Duodenal mucosa (tissue), 2 donors: ENCODE data around the gene PCSK7.

Experiments
- H3K27ac ChIP-seq: one replicate; pipeline ENCODE4 v1.7.0; 2013; ENCODE audit warnings: low read depth, low read length
- H3K27me3 ChIP-seq, 2 donors: one replicate each; pipeline ENCODE4 v1.7.0; 2013; ENCODE audit warnings: low read length in 2 of 2, control low read depth in 1 of 2; ENCODE audit not compliant: insufficient read depth in 2 of 2, control insufficient read depth in 1 of 2
- H3K36me3 ChIP-seq, 2 donors: one replicate each; pipeline ENCODE4 v1.7.0; 2013; ENCODE audit warnings: low read length in 2 of 2, control low read depth in 1 of 2; ENCODE audit not compliant: insufficient read depth in 2 of 2, control insufficient read depth in 1 of 2
- H3K4me1 ChIP-seq, 2 donors: one replicate each; pipeline ENCODE4 v1.7.0; 2013; ENCODE audit warnings: low read length in 2 of 2, control low read depth in 1 of 2; ENCODE audit not compliant: insufficient read depth in 2 of 2, control insufficient read depth in 1 of 2
- H3K4me3 ChIP-seq, 2 donors: one replicate each; pipeline ENCODE4 v1.7.0; 2013; ENCODE audit warnings: low read length in 2 of 2, low read depth in 1 of 2
- H3K9ac ChIP-seq, 2 donors: one replicate each; pipeline ENCODE4 v1.7.0; 2013; ENCODE audit warnings: low read length in 2 of 2, low read depth in 1 of 2
- H3K9me3 ChIP-seq, 2 donors: one replicate each; pipeline ENCODE4 v1.7.0; 2013; ENCODE audit warnings: low read length in 2 of 2, control low read depth in 1 of 2; ENCODE audit not compliant: control insufficient read depth in 1 of 2

PCSK7 gene

GRCh38 chr11:117259417-117259816, 27.5 kb upstream of the PCSK7 start:
- Histone ChIP-seq H3K9ac (no peak overlapping the region), H3K27me3 (no peaks in the 10 kb centered on the region), H3K4me1 (no peaks in the 10 kb centered on the region), H3K9me3 (no peaks in the 10 kb centered on the region), H3K4me3 (no peak overlapping the region), H3K36me3 (peaks cover 0 to 21% of the 10 kb centered on the region in 2 donors), H3K27ac (no peak overlapping the region)

GRCh38 chr11:117258576-117258975, 26.7 kb upstream of the PCSK7 start:
- peaks cover 0 to 21% of the 10 kb centered on the region in 2 donors for H3K36me3 ChIP-seq
- no peaks in the 10 kb centered on the region for H3K27me3 ChIP-seq
- no peaks in the 10 kb centered on the region for H3K9me3 ChIP-seq
- H3K4me3 ChIP-seq = no peak overlapping the region
- H3K4me1 ChIP-seq = no peaks in the 10 kb centered on the region
- no peak overlapping the region for H3K9ac ChIP-seq
- no peak overlapping the region for H3K27ac ChIP-seq

GRCh38 chr11:117256573-117256972, 24.7 kb upstream of the PCSK7 start:
- Histone ChIP-seq H3K4me3 (no peak overlapping the region), H3K9me3 (no peaks in the 10 kb centered on the region), H3K27ac (no peak overlapping the region), H3K9ac (no peak overlapping the region), H3K4me1 (no peaks in the 10 kb centered on the region), H3K36me3 (peaks cover 3 to 22% of the 10 kb centered on the region in 2 donors), H3K27me3 (no peaks in the 10 kb centered on the region)

GRCh38 chr11:117255966-117256365, 24.1 kb upstream of the PCSK7 start:
- Histone ChIP-seq H3K4me3 (no peak overlapping the region), H3K9ac (no peak overlapping the region), H3K9me3 (no peaks in the 10 kb centered on the region), H3K27ac (no peak overlapping the region), H3K4me1 (no peaks in the 10 kb centered on the region), H3K36me3 (peaks cover 3 to 22% of the 10 kb centered on the region in 2 donors), H3K27me3 (no peaks in the 10 kb centered on the region)

- no peaks in the 10 kb centered on the region for H3K9me3 ChIP-seq
- H3K36me3 ChIP-seq = peaks cover 7 to 36% of the 10 kb centered on the region in 2 donors
- H3K9ac ChIP-seq = no peak overlapping the region
- no peak overlapping the region for H3K27ac ChIP-seq
- H3K27me3 ChIP-seq = no peaks in the 10 kb centered on the region
- no peak overlapping the region for H3K4me3 ChIP-seq
- no peaks in the 10 kb centered on the region for H3K4me1 ChIP-seq
Observed at GRCh38 chr11:117251506-117251905, 19.6 kb upstream of the PCSK7 start.

- no peak overlapping the region for H3K9ac ChIP-seq
- H3K9me3 ChIP-seq = no peaks in the 10 kb centered on the region
- peaks cover 10 to 41% of the 10 kb centered on the region in 2 donors for H3K36me3 ChIP-seq
- H3K4me1 ChIP-seq = no peaks in the 10 kb centered on the region
- H3K27ac ChIP-seq = no peak overlapping the region
- H3K27me3 ChIP-seq = no peaks in the 10 kb centered on the region
- no peak overlapping the region for H3K4me3 ChIP-seq
Observed at GRCh38 chr11:117249571-117249970, 17.7 kb upstream of the PCSK7 start.

- peaks cover 10 to 49% of the 10 kb centered on the region in 2 donors for H3K36me3 ChIP-seq
- H3K9ac ChIP-seq = no peak overlapping the region
- no peaks in the 10 kb centered on the region for H3K27me3 ChIP-seq
- H3K27ac ChIP-seq = no peak overlapping the region
- H3K4me1 ChIP-seq = no peaks in the 10 kb centered on the region
- no peak overlapping the region for H3K4me3 ChIP-seq
- H3K9me3 ChIP-seq = no peaks in the 10 kb centered on the region
Observed at GRCh38 chr11:117248341-117248740, 16.5 kb upstream of the PCSK7 start.

GRCh38 chr11:117239295-117239694, 7.4 kb upstream of the PCSK7 start:
- Histone ChIP-seq H3K27me3 (no peaks in the 10 kb centered on the region), H3K9ac (no peak overlapping the region), H3K9me3 (no peaks in the 10 kb centered on the region), H3K36me3 (peaks cover 12 to 27% of the 10 kb centered on the region in 2 donors), H3K4me1 (no peaks in the 10 kb centered on the region), H3K4me3 (no peak overlapping the region), H3K27ac (no peak overlapping the region)

- Histone ChIP-seq H3K36me3 (peaks cover 12 to 20% of the 10 kb centered on the region in 2 donors), H3K4me1 (peaks cover 3 to 5% of the 10 kb centered on the region in 2 donors), H3K27me3 (no peaks in the 10 kb centered on the region), H3K27ac (no peak overlapping the region), H3K9me3 (no peaks in the 10 kb centered on the region), H3K4me3 (no peak overlapping the region), H3K9ac (no peak overlapping the region)
Observed at GRCh38 chr11:117238221-117238620, 6.3 kb upstream of the PCSK7 start.

- peak overlapping the region; percentile 48 for H3K27ac ChIP-seq
Observed at GRCh38 chr11:117232911-117233409, 1.1 kb upstream of the PCSK7 start.

More at GRCh38 chr11:117232911-117233409, 1.1 kb upstream of the PCSK7 start:
- Histone ChIP-seq H3K4me3 (peak overlapping the region; percentile 80 to 82), H3K36me3 (peaks cover 14 to 27% of the 10 kb centered on the region in 2 donors), H3K9ac (peak overlapping the region; percentile 68 to 71), H3K4me1 (peaks cover 25 to 26% of the 10 kb centered on the region in 2 donors), H3K27me3 (no peaks in the 10 kb centered on the region), H3K9me3 (no peaks in the 10 kb centered on the region)
